Kidney capillary endothelial cell (primary cell): ENCODE results near the gene PHACTR3.
"Not testable (repeated sequence)": the region's sequence is repeated elsewhere in the genome, so short reads cannot be mapped to it uniquely, and the experiment has no call there.

Experiments
- DNase-seq: peaks from one replicate; pipeline ENCODE4 v3.0.0-alpha.2; 2018; ENCODE audit warnings: low spot score

PHACTR3 gene

DNA sequence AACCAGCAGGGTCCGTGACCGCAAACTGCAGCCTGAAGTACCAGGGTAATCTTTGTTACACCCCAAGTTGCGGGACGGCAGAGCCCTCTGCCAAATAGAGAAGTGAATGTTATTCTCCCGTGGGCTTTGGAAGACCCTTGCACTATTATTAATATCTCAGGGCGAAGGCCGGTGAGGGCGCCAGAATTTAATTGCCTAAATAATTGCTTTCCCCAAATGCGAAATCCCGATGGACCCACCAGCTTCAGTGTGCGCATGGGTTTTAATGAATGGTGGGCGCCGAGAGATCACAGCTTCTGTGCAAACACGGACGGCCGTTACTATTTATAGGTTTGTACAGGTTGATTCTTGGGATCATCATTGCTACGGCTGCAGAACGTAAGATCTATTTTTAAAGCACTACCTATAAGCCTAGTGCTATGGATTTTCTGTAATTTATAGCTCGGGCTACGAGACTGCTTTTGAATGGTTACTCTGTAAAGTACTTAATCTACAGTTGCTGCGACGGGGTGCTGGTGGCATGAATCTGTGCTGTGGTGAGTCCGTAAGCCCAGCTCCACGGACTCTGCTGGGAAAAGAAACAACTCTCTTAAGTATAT is 15.2 kb upstream of the PHACTR3 start:
- no peak for DNase-seq

DNA sequence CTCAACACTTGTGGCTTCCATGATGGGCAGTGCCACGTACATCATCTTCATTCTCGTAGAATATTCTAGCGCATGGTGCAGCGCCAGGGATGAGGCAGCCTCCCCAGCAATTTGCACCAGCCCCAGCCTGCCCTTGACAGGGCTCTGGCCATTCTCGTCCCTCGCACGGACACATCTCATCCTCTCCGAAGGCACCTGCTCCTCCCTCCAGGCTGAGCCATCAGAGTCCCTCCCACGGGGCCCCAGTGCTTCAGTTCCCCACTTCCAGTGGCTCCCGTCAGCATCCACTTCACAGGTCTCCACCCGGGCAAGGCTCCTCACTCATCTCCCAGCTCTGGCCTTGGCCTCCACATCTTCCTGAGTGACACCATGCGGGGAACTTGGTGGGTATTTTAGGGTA is 13.3 kb upstream of the PHACTR3 start:
- DNase-seq: no peak

DNA sequence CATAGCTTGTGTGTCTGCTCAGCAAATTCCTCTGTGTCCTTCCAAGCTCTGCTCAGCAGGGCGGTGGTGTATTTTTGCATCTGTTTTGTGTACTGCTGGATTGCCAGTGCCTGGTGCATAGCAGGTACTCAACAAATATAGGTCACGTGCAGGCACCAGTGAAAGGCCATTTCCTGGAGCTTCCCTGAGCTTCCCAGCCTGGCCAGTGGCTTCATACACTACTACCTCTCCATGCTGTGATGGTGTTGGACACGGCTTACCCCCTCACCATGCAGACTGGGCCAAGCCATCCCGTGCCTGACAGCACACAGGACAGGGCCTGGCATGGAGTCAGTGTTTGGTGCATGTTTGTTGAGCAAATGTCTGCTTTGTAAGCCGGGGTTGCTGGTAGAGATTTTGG is 7.7 kb upstream of the PHACTR3 start:
- no peak for DNase-seq

DNA sequence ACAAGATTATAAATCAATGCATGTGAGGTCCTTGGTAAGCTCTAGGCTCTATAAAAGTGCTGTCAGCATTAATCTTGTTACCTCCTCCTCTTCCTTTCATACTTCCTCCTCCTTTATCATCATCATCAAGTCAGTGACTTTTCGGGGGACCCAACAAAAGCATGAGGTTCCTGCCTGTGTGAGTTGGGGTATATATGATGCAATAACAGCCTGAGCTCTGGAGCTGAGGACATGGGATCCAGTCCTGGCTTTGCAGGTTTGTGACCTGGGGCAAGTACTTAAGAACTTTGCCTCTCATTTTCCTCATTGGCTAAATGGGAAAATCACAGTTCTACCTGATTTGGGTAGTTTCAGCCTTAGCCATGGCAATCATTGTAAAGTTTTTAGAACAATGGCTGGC is 7.1 kb upstream of the PHACTR3 start:
- no peak for DNase-seq

DNA sequence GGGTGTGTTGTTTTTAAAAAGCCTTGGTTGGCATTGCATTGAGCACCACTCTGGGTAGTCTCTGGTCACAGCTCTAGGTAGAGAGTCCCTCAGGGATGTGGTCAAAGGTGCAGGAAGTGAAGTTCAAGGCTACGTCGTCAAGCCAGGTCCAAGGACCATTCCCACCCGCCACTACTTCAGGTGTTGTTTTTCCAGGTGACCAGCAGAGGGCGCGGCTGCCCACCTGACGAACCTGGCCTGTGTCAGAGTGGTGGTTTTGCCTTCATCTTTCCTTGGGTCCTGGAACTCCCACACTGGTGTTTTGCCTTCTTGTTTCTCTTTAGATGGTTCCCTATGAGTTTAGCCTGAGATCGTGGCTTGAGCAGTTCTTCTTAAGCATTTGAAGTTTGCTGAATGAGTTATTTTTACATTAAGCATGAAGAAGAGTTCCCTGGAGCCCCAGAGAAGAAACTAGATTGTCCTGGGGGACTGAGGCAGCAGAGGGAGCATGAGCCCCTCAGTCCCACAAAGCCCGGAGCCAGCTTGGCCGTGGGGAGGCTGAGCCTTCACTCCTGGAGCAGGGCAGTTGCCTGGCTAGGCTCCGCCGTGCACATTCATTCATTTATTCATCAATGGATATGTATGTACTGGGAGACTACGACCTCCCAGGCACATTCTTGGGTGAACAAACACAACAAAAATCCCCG is 5.6 kb upstream of the PHACTR3 start:
- peak; percentile 21 for DNase-seq

DNA sequence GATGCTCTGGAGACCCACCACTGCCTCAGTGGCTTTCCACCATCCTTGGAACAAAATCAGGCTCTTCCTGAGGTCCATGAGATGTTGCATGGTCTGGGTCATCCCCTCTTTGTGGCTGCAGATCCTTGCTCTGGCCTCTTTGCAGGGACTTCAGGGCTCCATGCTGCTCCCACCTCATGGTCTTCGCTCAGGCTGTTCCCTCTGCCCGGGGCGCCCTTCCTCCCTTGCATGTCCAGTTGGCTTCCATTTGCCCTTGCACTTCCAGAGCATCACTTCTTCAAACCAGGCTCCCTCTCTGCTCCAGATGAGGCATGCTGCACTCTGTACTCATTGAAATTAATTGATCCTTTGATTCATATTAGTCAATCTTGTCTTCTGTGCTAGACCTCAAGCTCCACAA is 4.4 kb upstream of the PHACTR3 start:
- DNase-seq: no peak

DNA sequence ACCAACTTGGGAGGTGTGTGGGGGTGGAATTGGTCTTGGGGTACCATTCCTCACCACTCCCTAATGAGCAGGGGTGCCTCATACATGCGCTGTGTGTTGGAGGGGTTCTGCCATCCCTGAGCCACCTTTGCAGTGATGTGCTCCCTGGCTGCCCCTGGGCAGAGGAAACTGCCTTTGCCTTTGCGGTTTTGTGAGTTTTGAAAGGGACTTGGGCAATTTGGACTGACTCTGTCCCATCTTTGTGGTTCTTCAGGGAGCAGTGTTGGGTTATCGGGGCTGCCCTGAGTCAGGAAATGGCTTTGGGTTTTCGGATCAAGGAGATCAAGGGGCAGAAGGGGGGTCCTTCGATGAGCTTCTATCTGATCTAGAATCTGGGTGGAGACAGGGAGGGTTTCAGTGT is 3.9 kb upstream of the PHACTR3 start:
- DNase-seq: no peak

DNA sequence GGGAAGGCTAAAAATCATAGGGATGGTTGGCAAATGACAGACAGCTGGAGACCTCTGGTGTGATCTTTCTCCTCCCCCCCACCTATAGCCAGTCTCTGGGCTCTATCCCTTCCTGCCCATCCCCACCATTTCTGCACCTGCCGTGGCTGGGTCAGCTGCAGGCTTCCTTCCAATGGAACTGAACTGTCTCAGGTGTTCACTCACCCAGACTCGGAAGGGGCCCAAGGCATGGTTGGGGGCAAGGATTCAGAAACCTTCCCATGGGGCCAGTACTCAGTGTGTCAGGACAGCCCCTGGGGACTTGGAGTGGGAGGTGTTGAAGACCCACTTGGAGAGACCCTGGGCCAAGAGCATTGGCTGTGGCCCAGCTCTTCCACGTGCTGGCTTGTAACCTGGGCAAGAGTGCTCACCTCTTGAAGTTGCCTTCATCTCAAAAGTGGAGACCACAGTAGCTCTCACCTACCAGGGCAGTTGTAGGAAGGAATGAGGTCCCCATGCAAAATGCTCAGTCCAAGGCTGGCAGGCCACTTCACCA is 1.7 kb upstream of the PHACTR3 start:
- no peak for DNase-seq

DNA sequence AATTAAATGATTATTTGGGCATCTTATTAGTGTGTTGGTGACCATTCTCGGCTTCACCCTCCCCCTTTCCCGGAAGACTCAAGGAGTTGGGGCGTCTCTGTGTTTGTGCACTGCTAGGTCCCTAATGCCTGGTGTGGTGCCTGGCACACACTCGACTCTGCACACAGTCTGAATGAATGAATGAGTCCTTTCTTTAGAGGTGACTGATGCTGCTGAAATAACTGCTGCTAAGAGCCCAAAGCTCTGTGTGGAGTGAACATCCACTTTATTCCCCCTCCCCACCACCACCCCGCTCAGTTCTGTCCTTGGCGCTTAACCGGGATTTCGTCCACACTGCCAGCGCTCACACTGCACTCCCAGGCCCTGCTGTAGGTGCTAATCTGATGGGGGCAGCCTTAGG is 1.2 kb upstream of the PHACTR3 start:
- DNase-seq: no peak

DNA sequence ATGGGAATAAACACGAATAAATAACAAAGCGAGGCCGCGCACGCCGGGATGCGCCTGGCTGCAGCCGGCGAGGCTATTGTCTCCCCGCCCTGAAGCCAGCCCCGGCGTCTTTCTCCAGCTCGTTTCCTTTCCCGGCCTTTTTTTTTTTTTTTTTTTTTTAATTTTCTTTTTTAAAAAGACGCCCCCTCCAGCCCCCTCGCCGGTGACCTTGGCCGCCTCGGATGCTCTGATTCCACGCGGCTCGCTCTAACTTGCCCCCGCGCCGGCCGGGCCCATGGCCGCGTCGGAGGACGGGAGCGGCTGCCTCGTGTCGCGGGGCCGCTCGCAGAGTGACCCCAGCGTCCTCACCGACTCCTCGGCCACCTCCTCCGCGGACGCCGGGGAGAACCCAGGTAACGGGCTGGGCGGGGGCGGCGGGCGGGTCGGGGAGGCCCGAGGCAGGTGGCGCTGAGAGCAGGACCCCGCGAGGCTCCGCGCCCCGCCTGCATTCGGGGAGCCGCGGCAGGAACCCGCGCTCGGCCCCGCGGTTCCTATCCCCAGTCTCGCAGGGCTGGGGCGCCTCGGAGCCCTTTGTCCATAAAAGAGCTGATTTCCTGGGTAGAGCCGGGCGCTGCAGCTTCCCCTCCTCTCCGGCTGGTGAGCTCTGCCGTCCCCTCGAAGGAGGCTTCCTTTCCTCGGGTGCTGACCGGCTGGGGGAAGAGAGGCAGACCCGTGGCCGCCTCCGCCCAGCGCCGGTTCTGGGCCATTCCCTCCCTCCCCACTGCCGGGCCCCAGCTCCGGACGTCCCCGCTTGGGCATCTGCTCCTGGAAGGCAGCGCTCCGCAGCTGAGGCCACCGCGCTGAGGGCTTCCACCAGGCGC is 631 bp downstream of the PHACTR3 start:
- no peak for DNase-seq

DNA sequence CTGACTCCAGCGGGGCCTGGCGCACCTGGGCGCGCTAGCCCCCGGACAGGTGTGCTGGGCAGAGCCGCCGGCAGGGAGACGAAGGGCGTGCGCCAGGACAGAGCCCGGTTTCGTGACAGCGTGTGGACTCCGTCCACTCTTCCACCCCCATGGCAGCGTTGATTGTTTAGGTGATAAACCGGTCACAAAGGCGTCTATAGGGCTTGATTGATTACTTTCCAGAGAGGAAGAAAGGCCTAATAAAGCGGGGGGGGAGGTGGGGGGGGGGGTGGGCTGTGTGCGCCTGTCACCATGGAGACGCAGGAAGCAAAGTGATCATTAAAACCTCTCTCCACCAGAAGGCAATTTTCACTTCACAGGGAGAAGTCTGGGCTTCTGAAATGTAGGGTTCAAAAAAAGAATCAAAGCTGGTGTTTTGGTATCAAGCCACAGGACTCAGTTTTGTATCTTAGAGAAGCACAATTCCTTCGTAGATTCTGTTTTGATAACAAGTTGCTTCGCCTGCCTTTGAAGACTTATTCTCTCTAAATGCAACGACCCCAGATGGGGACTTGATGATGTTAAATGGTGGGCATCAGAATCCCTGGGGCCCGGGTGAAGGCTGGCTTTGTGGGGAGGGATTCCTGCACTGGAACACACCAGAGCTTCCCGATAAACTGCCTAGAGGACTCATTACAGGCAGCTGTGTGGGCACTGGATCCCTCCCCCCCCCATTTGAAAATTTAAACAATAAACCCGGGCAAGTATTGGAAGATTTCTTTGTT is 1.4 kb downstream of the PHACTR3 start:
- no peak for DNase-seq

DNA sequence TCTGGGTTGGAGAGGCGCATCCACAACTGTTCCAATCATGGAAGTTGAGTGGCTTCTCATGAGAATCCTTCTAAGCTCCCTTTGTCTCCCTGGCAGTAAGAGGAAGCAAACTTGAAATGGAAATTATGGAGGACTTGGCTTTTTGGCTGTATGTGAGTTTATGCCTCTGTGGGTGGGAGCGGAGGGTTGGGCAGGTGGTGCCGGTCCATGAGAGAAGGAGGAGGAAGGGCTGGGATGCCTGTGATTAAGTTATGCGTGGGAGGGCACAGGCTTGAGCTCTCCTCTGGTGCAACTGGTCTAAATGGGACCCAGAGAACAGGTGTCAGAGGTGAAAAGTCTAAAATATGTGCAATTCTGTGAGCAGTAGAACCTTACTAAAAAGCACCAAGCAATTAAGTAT is 2.2 kb downstream of the PHACTR3 start:
- DNase-seq: no peak

DNA sequence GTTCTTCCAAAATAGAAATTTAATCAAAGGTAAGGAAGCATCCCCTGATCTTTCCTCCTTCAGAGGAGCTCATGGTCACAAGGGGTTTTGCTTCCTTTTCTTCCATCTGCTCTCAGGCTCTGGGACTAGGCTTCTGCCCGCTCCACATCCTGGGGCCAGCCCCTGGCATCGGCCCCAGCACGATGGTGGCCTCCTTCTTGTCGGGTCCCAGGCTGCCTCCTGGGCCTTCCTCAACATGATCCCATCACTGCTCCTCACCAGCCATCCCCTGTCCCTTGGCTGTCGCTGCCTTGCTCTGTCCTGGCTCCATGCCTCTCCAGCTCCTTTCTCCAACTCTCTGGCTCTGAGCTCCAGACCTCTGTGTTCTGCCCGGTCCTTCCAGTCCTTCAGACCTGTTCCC is 4.1 kb downstream of the PHACTR3 start:
- DNase-seq: no peak

DNA sequence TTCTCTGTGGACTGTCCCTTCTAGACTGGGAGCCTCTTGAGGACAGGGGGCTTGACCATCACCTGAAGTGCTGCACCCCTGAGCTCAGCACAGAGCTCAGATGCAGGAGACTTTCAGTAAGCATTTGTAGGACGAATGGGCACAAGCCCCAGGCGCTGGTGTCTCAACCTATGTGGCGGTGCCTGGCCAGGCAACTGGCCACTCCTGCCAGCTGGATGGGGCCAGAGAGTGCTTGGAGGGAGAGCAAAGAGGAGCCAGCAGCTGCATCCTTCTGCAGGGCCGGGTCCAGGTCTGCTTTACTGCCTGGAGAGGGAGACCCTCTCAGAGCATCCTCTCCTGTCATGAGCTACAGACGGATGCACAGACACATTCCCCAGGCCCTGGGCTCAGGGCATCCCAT is 4.5 kb downstream of the PHACTR3 start:
- DNase-seq: no peak

DNA sequence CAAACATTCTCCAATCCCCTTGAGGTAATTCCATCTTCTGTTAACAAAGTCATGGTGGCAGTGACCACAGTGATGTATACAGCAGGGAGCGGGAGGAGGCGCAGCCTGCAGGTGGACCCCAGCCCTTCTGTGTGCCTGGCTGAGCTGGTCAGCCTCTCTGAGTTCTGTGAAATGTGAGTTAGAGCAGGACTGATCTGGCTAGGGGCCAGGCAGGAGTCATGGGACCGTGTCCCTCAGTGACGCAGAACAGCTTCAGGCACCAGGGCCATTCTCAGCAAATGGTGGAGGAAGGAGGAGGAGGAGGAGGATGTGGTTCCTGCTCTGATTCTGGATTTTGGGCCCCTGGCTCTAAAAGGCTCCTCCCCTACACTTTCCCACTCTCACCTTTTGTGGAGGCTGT is 6.9 kb downstream of the PHACTR3 start:
- no peak for DNase-seq

DNA sequence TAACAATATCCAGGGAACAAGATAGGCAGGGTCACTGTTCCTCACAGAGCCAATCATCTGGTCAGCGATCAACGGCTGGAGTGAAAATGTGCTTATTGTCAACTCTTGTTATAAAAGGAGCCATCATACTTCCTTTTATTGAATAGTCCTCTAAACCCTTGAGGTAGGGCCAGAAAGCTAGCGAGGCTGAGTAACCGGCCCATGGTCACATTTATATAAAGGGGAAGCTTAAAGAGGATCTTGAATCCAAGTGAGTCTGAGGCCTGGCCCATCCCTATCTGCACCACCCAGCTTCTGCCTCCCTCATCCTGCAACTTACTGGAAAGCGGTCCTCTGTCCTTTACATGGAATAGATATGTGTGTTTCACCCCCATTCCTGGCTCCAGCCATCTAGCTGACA is 9.5 kb downstream of the PHACTR3 start:
- DNase-seq: no peak

DNA sequence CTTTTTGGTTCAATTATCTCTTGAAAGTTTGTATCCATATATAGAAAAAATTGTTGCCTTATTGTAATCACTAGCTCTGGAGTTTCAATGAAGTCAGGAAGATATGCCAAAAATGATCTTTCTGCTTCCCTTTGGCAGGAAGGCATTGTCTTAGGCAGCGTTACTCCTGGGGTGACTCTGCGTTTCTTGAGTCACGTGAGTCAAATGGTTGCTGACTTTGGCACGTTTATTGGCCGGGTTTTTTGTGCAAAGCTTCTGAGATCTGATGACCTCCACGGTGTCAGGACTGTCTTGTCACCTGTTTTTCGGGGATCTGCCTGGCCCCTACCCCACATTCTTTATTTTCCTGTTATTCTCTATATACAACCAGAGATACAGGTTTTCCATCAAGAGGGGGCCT is 10.4 kb downstream of the PHACTR3 start:
- DNase-seq: no peak

DNA sequence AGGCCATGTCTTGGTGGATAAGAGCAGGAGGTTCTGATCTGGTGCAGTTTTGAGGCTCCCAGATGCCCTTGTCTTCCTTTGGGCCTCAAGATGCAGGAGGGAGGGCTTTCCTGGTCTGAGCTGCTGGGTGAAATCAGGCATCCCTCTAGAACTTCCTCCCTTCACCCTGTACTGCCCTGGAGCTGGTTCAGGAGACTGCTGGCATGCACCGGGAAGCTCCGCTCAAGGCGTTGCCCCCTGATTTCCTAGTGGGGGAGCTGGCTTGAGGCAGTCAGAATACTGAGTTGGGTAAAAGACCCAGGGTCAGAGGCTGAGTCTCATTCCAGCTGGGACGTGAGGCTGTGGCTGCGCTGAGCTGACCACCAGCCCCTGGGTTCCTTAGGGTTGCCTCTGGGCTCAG is 12.0 kb downstream of the PHACTR3 start:
- DNase-seq: no peak

DNA sequence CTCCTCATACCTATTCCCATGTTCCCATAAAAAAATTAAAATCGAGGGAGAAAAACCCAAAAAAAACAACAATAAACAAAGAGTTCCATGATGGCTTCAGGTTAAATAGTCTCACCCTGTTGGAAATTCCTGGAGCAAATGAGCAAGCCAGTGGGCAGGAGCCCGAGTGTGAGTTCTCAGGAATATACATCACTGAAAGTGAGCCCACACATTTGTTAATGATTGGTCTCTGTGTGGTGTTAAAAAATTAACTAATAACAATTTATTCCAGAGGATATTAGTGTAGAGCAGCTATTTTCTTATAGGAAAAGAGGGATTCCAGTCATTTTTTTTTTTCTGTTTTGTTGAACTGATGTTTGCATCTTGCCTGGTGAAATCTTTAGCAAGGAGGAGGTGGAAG is 12.9 kb downstream of the PHACTR3 start:
- no peak for DNase-seq

DNA sequence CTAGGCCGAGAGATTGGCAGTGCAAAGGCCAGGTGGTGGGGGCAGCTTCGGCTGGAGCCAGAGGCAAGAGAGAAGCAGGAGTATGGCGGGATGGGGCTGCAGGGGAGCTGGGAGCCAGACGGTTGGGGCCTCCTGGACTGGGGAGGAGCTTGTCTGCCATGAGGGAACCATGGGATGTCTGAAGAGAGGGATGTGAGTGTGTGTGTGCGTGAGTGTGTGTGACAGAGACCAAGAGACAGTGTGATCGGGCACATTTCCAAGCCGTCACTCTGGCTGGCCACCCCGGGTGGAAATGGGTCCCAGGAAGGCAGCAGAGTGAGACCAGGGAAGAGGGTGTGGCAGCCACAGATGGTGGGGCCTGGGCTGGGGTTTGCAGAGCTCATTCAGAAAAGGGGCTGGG is 13.8 kb downstream of the PHACTR3 start:
- no peak for DNase-seq

DNA sequence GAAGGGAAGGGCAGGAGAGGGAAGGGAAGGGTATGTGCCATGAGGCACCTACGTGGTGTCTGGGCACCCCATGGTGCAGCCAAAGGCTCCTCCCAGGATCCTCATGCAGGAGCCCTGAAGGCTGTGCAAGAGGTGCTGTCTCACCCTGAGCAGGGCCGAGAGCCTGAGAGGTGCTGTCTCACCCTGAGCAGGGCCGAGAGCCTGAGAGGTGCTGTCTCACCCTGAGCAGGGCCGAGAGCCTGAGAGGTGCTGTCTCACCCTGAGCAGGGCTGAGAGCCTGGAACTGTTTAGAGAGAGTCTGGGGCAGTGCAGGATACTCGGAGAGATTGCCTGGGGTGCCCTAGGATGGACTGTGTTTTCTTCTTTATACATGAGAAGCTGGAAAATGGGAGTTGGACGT is 14.2 kb downstream of the PHACTR3 start:
- not testable (repeated sequence) for DNase-seq

DNA sequence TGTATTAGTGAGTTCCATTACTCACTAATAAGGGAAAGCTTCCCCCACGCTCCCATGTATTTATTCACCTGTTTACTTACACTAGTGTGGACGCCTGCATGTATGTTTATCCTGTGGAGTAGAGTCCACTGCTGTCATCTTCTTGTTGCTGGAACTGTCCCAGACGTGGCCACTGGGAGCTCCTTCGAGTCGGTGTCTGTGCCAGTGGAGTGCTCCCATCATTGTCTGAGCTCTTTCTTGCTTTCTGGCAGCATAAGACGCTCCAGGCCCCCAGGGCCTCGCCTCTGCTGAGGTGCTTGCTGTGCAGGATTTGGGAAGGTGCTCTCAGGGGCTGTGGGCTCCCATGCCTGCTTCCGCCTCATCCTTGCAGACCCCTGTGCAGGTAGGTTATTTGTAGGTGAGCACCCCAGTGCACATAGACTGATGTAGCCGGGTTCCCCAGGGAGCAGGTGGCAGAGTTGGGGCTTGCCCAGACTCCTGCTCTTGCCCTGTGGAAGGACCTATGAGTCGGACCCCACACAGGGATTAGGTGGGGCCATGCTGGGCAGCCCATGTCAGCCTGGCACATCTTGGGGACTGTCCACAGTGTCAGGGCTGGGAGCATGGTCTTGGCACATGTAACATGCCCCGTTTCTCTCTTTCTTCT is 16.6 kb downstream of the PHACTR3 start:
- no peak for DNase-seq
